Activated T-cell treated with anti-CD3 and anti-CD28 coated beads, Interleukin-2, amount 50 U/mL, for 72 hours (primary cell): Measurements from ENCODE around the gene YTHDC1. TPM values are rescaled to one million over a fixed set of nuclear protein-coding genes. Genes with fewer than 3 reads are reported as not detected.
A peak's percentile ranks its signal among the peaks of the same experiment; 100 is the strongest.

Source experiments
- ATAC-seq, 2 donors: fragments of 150-1000 bp; cut with Tn5 transposase; replicated peaks in 1 of 2; 2 replicates each; pipeline ENCODE4 v1.10.0; 2021; ENCODE audit warnings: moderate library complexity in 2 of 2, mild to moderate bottlenecking in 1 of 2
- DNase-seq, 2 donors: peaks; one replicate each; pipeline ENCODE4 v3.0.0; 2021 to 2022; ENCODE audit warnings: mixed read lengths in 1 of 2
- H3K27ac Mint-ChIP-seq: one replicate; pipeline ENCODE4 v1.8.0; 2022; ENCODE audit warnings: mild to moderate bottlenecking, moderate library complexity, mixed read lengths
- H3K27me3 Mint-ChIP-seq: one replicate; pipeline ENCODE4 v1.8.0; 2022; ENCODE audit warnings: low read depth, mixed read lengths
- H3K36me3 Mint-ChIP-seq, 2 donors: one replicate each; pipeline ENCODE4 v1.8.0; 2022; ENCODE audit warnings: mixed read lengths in 2 of 2, mild to moderate bottlenecking in 1 of 2; ENCODE audit not compliant: insufficient read depth in 2 of 2
- H3K4me1 Mint-ChIP-seq: one replicate; pipeline ENCODE4 v1.8.0; 2022; ENCODE audit warnings: low read depth, mixed read lengths
- H3K4me3 Mint-ChIP-seq, 2 donors: one replicate each; pipeline ENCODE4 v1.8.0; 2022; ENCODE audit warnings: mild to moderate bottlenecking in 2 of 2, mixed read lengths in 2 of 2, moderate library complexity in 2 of 2
- H3K9me3 Mint-ChIP-seq, 2 donors: one replicate each; pipeline ENCODE4 v1.8.0; 2022; ENCODE audit warnings: mixed read lengths in 2 of 2
- total RNA-seq, 2 donors: library from RNA; stranded (reverse); gene quantifications; one replicate each; pipeline ENCODE4 v1.2.3, GENCODE V29; 2022

Gene YTHDC1
- total RNA-seq, 2 donors from 2014 or later: 92.2 to 105 TPM

GRCh38 chr4:68272860-68273259 is 77.0 kb downstream of the YTHDC1 start:
- no peak overlapping the region for H3K27ac Mint-ChIP-seq
- H3K9me3 Mint-ChIP-seq: peaks cover 0 to 4% of the 10 kb centered on the region in 2 donors

DNA sequence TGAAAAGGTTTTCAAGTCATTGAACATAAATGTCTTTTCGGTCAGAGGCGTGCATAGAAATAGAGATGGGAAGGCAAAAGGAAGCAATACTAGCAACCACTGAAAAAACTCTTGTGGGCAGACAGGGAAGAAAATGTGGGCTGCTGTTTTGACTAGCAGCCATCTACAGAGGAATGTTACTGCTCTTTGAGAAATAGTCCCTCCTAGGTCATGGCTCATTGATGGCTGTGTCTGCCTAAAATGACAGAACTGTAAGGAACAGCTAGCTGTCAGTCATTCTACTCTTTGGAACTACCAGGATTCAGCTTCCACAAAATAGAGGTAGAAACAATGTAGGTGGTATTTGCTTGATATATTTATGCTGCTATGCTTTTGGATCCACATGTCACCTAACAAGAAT is 77.5 kb downstream of the YTHDC1 start:
- Mint-ChIP-seq H3K9me3 (peaks cover 0 to 4% of the 10 kb centered on the region in 2 donors), H3K27me3 (peaks cover 13% of the 10 kb centered on the region), H3K27ac (no peak overlapping the region), H3K4me1 (peaks cover 13% of the 10 kb centered on the region), H3K36me3 (peaks cover 4 to 5% of the 10 kb centered on the region in 2 donors), H3K4me3 (peak overlapping the region; percentile 42 to 68)
- ATAC-seq (peak; percentile 37 to 45), DNase-seq (no peak)

More at GRCh38 chr4:68272860-68273259, 77.0 kb downstream of the YTHDC1 start:
- peaks cover 10% of the 10 kb centered on the region for H3K4me1 Mint-ChIP-seq
- H3K27me3 Mint-ChIP-seq: peaks cover 13% of the 10 kb centered on the region
- peak overlapping the region in 1 of 2 donors; percentile 18 for H3K4me3 Mint-ChIP-seq
- ATAC-seq (no peak), DNase-seq (no peak)
- H3K36me3 Mint-ChIP-seq: peaks cover 4 to 5% of the 10 kb centered on the region in 2 donors

DNA sequence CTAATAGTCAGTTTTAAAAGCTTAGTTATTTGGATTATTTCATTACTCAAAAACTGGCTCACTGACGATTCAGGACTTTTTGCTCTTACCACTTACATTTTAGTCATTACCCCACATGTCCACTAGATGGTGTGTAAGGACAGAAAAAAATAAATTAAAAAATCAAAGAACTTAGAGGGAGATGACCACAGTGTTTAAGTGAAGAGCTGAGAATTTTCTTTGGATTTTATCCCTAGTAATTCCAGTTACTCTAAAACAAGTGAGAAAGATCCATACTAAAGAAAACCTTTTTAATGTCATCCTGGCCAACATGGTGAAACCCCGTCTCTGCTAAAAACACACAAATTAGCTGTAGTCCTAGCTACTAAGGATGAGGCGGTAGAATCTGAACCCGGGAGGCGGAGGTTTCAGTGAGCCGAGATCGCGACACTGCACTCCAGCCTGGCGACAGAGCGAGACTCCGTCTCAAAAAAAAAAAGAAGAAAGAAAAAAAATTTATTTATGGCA is 78.0 kb downstream of the YTHDC1 start:
- Mint-ChIP-seq H3K4me3 (peak overlapping the region; percentile 42 to 68), H3K4me1 (peaks cover 13% of the 10 kb centered on the region), H3K9me3 (peaks cover 0 to 4% of the 10 kb centered on the region in 2 donors), H3K36me3 (peaks cover 4 to 5% of the 10 kb centered on the region in 2 donors), H3K27ac (no peak overlapping the region), H3K27me3 (peaks cover 13% of the 10 kb centered on the region)
- no peak for DNase-seq
- peak; percentile 54 to 58 for ATAC-seq

- Mint-ChIP-seq H3K27ac (peak overlapping the region; percentile 43), H3K27me3 (no peaks in the 10 kb centered on the region), H3K36me3 (peaks cover 5 to 8% of the 10 kb centered on the region in 2 donors), H3K4me1 (peaks cover 13% of the 10 kb centered on the region), H3K4me3 (no peak overlapping the region), H3K9me3 (peaks cover 0 to 4% of the 10 kb centered on the region in 2 donors)
- no peak for ATAC-seq
- DNase-seq: no peak
Measured at GRCh38 chr4:68267433-68267944, 82.4 kb downstream of the YTHDC1 start.

GRCh38 chr4:68264875-68265565 is 84.9 kb downstream of the YTHDC1 start:
- H3K4me3 Mint-ChIP-seq: no peak overlapping the region
- DNase-seq: no peak
- peaks cover 0 to 4% of the 10 kb centered on the region in 2 donors for H3K36me3 Mint-ChIP-seq
- H3K4me1 Mint-ChIP-seq: peaks cover 7% of the 10 kb centered on the region
- H3K27ac Mint-ChIP-seq: no peak overlapping the region
- ATAC-seq: no peak
- H3K9me3 Mint-ChIP-seq: no peaks in the 10 kb centered on the region
- no peaks in the 10 kb centered on the region for H3K27me3 Mint-ChIP-seq

Other genes starting within 250 kb of the YTHDC1 start
- not detected for gene TMPRSS11F, start 220.2 kb downstream of the YTHDC1 start, total RNA-seq
- not detected for gene TMPRSS11B, start 104.4 kb downstream of the YTHDC1 start, total RNA-seq
- gene TMPRSS11E, start 97.4 kb upstream of the YTHDC1 start, total RNA-seq: not detected
- gene UGT2B17, start 226.2 kb upstream of the YTHDC1 start, total RNA-seq: not detected